H1 (cell line): ENCODE measurements around the gene FASN. TPM values are rescaled to one million over a fixed set of nuclear protein-coding genes. Genes with fewer than 3 reads are reported as not detected.

ENCODE experiments used
- CTCF ChIA-PET: fragments of 300-600 bp; sonication (Branson Sonifier 250); formaldehyde crosslinking; loops from one replicate; lab custom pipeline; 2021; ENCODE audit not compliant: partially characterized antibody; lab: Charles Lee
- POLR2A ChIA-PET: fragments of 300-600 bp; sonication (Branson Sonifier 250); formaldehyde crosslinking; loops from one replicate; lab custom pipeline; 2021; ENCODE audit warnings: inconsistent platforms; ENCODE audit not compliant: partially characterized antibody; lab: Charles Lee
- DNase-seq, 2 experiments: peaks; one replicate each; pipeline versions ENCODE4 v3.0.0 to v3.0.0-alpha.2; 2010 to 2022; ENCODE audit warnings: low spot score in 2 of 2, low read depth in 1 of 2, mixed read lengths in 1 of 2
- FAIRE-seq: peaks from 2 replicates; lab custom pipeline; 2011; peaks lifted over from hg19 to GRCh38; lab: Jason Lieb, UNC
- H2AFZ ChIP-seq: 2 replicates; pipeline ENCODE4 v1.8.1; 2012; ENCODE audit warnings: low read length, inconsistent platforms
- H2AK5ac ChIP-seq: 2 replicates; pipeline ENCODE4 v1.6.1; 2013; ENCODE audit warnings: low read depth, low read length
- H2BK120ac ChIP-seq: replicated peaks from 2 replicates; pipeline ENCODE3; 2013; ENCODE audit warnings: low read depth, low read length, inconsistent platforms
- H2BK12ac ChIP-seq: 2 replicates; pipeline ENCODE4 v1.6.1; 2013; ENCODE audit warnings: low read depth, low read length
- H2BK15ac ChIP-seq: 2 replicates; pipeline ENCODE4 v1.6.1; 2013; ENCODE audit warnings: low read length
- H2BK20ac ChIP-seq: 2 replicates; pipeline ENCODE4 v1.6.1; 2013; ENCODE audit warnings: low read length
- H2BK5ac ChIP-seq: 2 replicates; pipeline ENCODE4 v1.6.1; 2013; ENCODE audit warnings: low read depth, low read length
- H3K14ac ChIP-seq: 2 replicates; pipeline ENCODE4 v1.6.1; 2013; ENCODE audit warnings: inconsistent platforms; ENCODE audit not compliant: insufficient read length
- H3K18ac ChIP-seq: 2 replicates; pipeline ENCODE4 v1.6.1; 2013; ENCODE audit warnings: low read length; ENCODE audit errors: extremely low read depth
- H3K23ac ChIP-seq: 2 replicates; pipeline ENCODE4 v1.6.1; 2013; ENCODE audit warnings: inconsistent platforms; ENCODE audit not compliant: insufficient read length
- H3K23me2 ChIP-seq: 2 replicates; pipeline ENCODE4 v1.6.1; 2013; ENCODE audit warnings: low read depth, low read length
- H3K27ac ChIP-seq: 2 replicates; pipeline ENCODE4 v1.6.1; 2011; ENCODE audit warnings: low read depth, low read length, inconsistent platforms
- H3K27me3 ChIP-seq, 4 experiments: replicated peaks in 1 of 4; 1 replicate in 1 of 4; 2 replicates in 3 of 4; pipeline versions ENCODE4 v1.6.1 to v1.8.1; 2011 to 2013; ENCODE audit warnings: low read length in 3 of 4, mild to moderate bottlenecking in 3 of 4, inconsistent platforms in 2 of 4, mixed read lengths in 2 of 4, moderate library complexity in 1 of 4; ENCODE audit not compliant: control insufficient read depth in 3 of 4, insufficient read depth in 3 of 4; ENCODE audit errors: extremely low read depth in 1 of 4
- H3K36me3 ChIP-seq, 4 experiments: 2 replicates each; pipeline versions ENCODE4 v1.6.1 to v1.8.1; 2011 to 2013; ENCODE audit warnings: mild to moderate bottlenecking in 4 of 4, low read length in 3 of 4, moderate library complexity in 2 of 4, control low read depth in 1 of 4, inconsistent platforms in 1 of 4; ENCODE audit not compliant: insufficient read depth in 4 of 4, control insufficient read depth in 2 of 4
- H3K4ac ChIP-seq: replicated peaks from 2 replicates; pipeline ENCODE3; 2013; ENCODE audit warnings: low read length, low read depth, mixed read lengths, inconsistent platforms; ENCODE audit not compliant: insufficient read length
- H3K4me1 ChIP-seq, 4 experiments: replicated peaks in 1 of 4; 1 replicate in 1 of 4; 2 replicates in 3 of 4; pipeline versions ENCODE4 v1.6.1 to v1.8.1; 2011 to 2013; ENCODE audit warnings: low read length in 3 of 4, inconsistent platforms in 2 of 4, mixed read lengths in 1 of 4; ENCODE audit not compliant: insufficient read depth in 4 of 4, control insufficient read depth in 3 of 4
- H3K4me2 ChIP-seq, 2 experiments: 2 replicates each; pipeline versions ENCODE4 v1.6.1 to v1.8.1; 2011 to 2013; ENCODE audit warnings: low read depth in 2 of 2, low read length in 2 of 2, control low read depth in 1 of 2, inconsistent platforms in 1 of 2, mild to moderate bottlenecking in 1 of 2; ENCODE audit not compliant: insufficient read depth in 1 of 2
- H3K4me3 ChIP-seq, 4 experiments: fragments of 200-600, 300-600 bp in 1 of 4; sonication (generic), shearing (Covaris generic), sonication (Bioruptor Twin) in 1 of 4; 2 replicates each; pipeline versions ENCODE4 v1.5.1 to v1.8.1; 2011 to 2016; ENCODE audit warnings: low read length in 4 of 4, low read depth in 3 of 4, control low read depth in 2 of 4, inconsistent platforms in 2 of 4, mild to moderate bottlenecking in 2 of 4, mixed read lengths in 1 of 4, moderate library complexity in 1 of 4; ENCODE audit not compliant: insufficient read depth in 2 of 4; ENCODE audit errors: extremely low read depth in 1 of 4
- H3K56ac ChIP-seq: replicated peaks from 2 replicates; pipeline ENCODE3; 2013; ENCODE audit warnings: low read depth, mild to moderate bottlenecking, mixed read lengths, low read length, inconsistent platforms; ENCODE audit not compliant: insufficient read length
- H3K79me1 ChIP-seq: 2 replicates; pipeline ENCODE4 v1.6.1; 2013; ENCODE audit warnings: low read depth, low read length, control low read depth
- H3K79me2 ChIP-seq, 2 experiments: 2 replicates each; pipeline versions ENCODE4 v1.6.1 to v1.8.1; 2012 to 2013; ENCODE audit warnings: low read length in 2 of 2, mild to moderate bottlenecking in 2 of 2, inconsistent platforms in 1 of 2; ENCODE audit not compliant: insufficient read depth in 2 of 2, control insufficient read depth in 1 of 2
- H3K9ac ChIP-seq, 4 experiments: replicated peaks in 1 of 4; 1 replicate in 1 of 4; 2 replicates in 3 of 4; pipeline versions ENCODE4 v1.6.1 to v1.8.1; 2011 to 2013; ENCODE audit warnings: low read depth in 3 of 4, low read length in 3 of 4, control low read depth in 2 of 4, mild to moderate bottlenecking in 2 of 4, moderate library complexity in 2 of 4, inconsistent platforms in 1 of 4; ENCODE audit errors: extremely low read depth in 1 of 4
- H3K9me3 ChIP-seq, 2 experiments: 2 replicates each; pipeline versions ENCODE4 v1.6.1 to v1.8.1; 2012 to 2013; ENCODE audit warnings: mild to moderate bottlenecking in 2 of 2, moderate library complexity in 2 of 2, control low read depth in 1 of 2, inconsistent platforms in 1 of 2, low read depth in 1 of 2, low read length in 1 of 2, mixed read lengths in 1 of 2; ENCODE audit not compliant: insufficient read depth in 2 of 2
- H4K20me1 ChIP-seq, 2 experiments: replicated peaks in 1 of 2; 2 replicates each; pipeline versions ENCODE3 to v1.8.1; 2011 to 2013; ENCODE audit warnings: inconsistent platforms in 2 of 2, low read length in 2 of 2, mild to moderate bottlenecking in 1 of 2; ENCODE audit not compliant: insufficient read depth in 2 of 2, control insufficient read depth in 1 of 2
- H4K5ac ChIP-seq: 2 replicates; pipeline ENCODE4 v1.6.1; 2013; ENCODE audit warnings: low read length, low read depth, mixed read lengths, inconsistent platforms; ENCODE audit not compliant: insufficient read length
- H4K8ac ChIP-seq: 2 replicates; pipeline ENCODE4 v1.8.0; 2013; ENCODE audit warnings: mild to moderate bottlenecking, moderate library complexity, low read length, inconsistent platforms; ENCODE audit not compliant: insufficient read depth; ENCODE audit errors: extremely low read depth
- H4K91ac ChIP-seq: replicated peaks from 2 replicates; pipeline ENCODE3; 2013; ENCODE audit warnings: low read length, mixed read lengths, inconsistent platforms; ENCODE audit not compliant: insufficient read length
- BACH1 ChIP-seq: IDR thresholded peaks from 2 replicates; pipeline ENCODE4 v1.6.1; 2012; ENCODE audit warnings: low read length, improper control_type of control experiment
- KDM1A ChIP-seq: fragments of 200-600, 300-600 bp; sonication (generic); IDR thresholded peaks from 2 replicates; pipeline ENCODE4 v1.7.1; 2016; ENCODE audit warnings: mild to moderate bottlenecking, low read length, borderline replicate concordance
- KDM5A ChIP-seq: fragments of 200-600 bp; IDR thresholded peaks from 2 replicates; pipeline ENCODE4 v1.7.1; 2012; ENCODE audit warnings: mild to moderate bottlenecking, low read length, inconsistent platforms, mixed read lengths
- POLR2A ChIP-seq, 2 experiments: IDR thresholded peaks; 1 replicate in 1 of 2; 2 replicates in 1 of 2; pipeline ENCODE4 v1.6.1; 2011; ENCODE audit warnings: low read depth in 2 of 2, low read length in 2 of 2, mild to moderate bottlenecking in 2 of 2; ENCODE audit errors: control extremely low read depth in 1 of 2
- RXRA ChIP-seq: IDR thresholded peaks from 2 replicates; pipeline ENCODE4 v1.6.1; 2011; ENCODE audit warnings: low read depth, mild to moderate bottlenecking, low read length, moderate library complexity; ENCODE audit not compliant: insufficient read depth
- TAF1 ChIP-seq: IDR thresholded peaks from 2 replicates; pipeline ENCODE4 v1.6.1; 2011; ENCODE audit warnings: mild to moderate bottlenecking, low read depth, low read length
- TCF12 ChIP-seq: IDR thresholded peaks from 2 replicates; pipeline ENCODE4 v1.6.1; 2011; ENCODE audit warnings: low read depth, mild to moderate bottlenecking, low read length
- WGBS, 2 experiments: shearing (Covaris generic) in 1 of 2; methylation state at CpG; one replicate each; pipeline versions ENCODE4 v1.1.6 to v1.1.7; 2013 to 2015; ENCODE audit warnings: low lambda C conversion rate in 2 of 2, mixed read lengths in 2 of 2, inconsistent platforms in 1 of 2, low coverage in 1 of 2, missing lambda C conversion rate in 1 of 2; ENCODE audit not compliant: insufficient replicate concordance in 2 of 2, insufficient coverage in 1 of 2, insufficient read length in 1 of 2; ENCODE audit errors: extremely low coverage in 1 of 2, missing lambda C conversion rate in 1 of 2; 5-methylcytosine and 5-hydroxymethylcytosine counted together
- polyA plus RNA-seq, 7 experiments: library from polyadenylated mRNA; depleted of rRNA in 3 of 7; stranded (reverse) in 5 of 7; unstranded in 2 of 7; fragments of >200 nt in 5 of 7; fragments of 200-250 nt in 2 of 7; gene quantifications; 1 replicate in 5 of 7; 2 replicates in 1 of 7; 4 replicates in 1 of 7; pipeline versions ENCODE4 v1.2.1 to v1.2.3, GENCODE V29; 2011 to 2013; ENCODE audit warnings: missing spikeins in 2 of 7, mixed read lengths in 2 of 7
- total RNA-seq: library from RNA; stranded (reverse); fragmentation: NEBNext Ultra II Directional; extraction: Animal tissue kit (Norgen Biotek cat#: 25700); gene quantifications from 2 replicates; pipeline ENCODE4 v1.2.1, GENCODE V29; 2021
- TF ChIP-seq, protein P1 (sequence below): IDR thresholded peaks from 2 replicates; pipeline ENCODE4 v1.6.1; 2011; ENCODE audit warnings: low read length, improper control_type of control experiment
- TF ChIP-seq, protein P2 (sequence below): IDR thresholded peaks from 2 replicates; pipeline ENCODE4 v1.6.1; 2012; ENCODE audit warnings: inconsistent platforms

Gene FASN
- total and polyA plus RNA-seq, 2 of the 8 experiments (the other 6 are each of a cell fraction or from before 2014, with no cell fraction given): 143 to 561 TPM

DNA sequence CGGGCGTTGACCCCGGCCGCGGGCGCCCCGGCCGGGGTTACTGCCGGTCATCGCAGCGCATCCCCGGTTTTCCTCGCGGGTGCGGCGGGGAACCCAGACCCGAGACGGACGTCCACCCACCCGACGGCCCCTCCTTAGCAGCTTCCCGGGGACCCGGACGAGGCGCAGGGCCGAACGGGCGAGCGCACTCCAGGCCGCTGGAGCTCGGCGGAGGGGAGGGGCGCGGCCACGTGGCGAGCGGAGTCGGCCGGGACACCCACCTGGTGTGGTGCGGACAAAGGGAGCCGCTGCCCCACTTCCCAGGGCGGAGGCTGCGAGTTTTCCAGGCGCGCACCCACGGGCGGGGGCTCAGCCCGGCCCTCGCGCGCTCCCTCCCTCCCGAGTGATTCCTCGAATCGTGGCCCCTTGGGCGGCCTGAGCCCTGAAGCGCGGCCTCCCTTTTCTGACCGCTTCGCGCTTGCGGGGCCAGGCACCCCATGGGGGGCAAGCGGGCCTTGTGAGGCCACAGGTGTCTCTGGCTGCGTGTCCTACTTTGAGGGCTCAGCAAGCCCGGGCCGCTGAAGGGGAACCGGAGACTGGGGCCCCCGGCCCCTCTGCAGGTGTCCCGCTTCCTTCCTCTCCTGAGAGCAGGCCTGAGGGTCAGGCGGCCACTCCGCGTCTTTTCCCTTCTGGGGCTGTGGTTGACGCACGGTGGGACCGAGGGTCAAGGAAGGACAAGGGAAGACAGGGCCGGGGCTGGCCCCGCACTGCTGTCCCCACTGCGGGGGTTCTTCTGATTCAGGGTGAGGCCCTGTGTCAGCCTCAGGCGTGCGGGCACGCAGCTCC is 1.1 kb upstream of the FASN start:
- peaks cover 11 to 20% (median 16%) of the 10 kb centered on the region in 4 experiments; a peak in 5 of 8 replicates for H3K36me3 ChIP-seq
- ChIA-PET CTCF (interaction anchor here (1.0 to 2.5 kb wide), 8 partner anchors 15 to 69 kb away, joined by 3 to 10 read pairs (median 3); partner anchors contain the start of gene DUS1L), POLR2A (interaction anchor here (0.6 to 4.2 kb wide), 37 partner anchors 8 to 279 kb away, joined by 3 to 21 read pairs (median 4); partner anchors contain the start of genes CENPX, DCXR, DUS1L and LRRC45)
- peak overlapping the region; percentile 78 to 90 (median 82) for H3K9ac ChIP-seq
- DNase-seq: no peak
- peak overlapping the region; percentile 95 for H3K18ac ChIP-seq
- no peak for FAIRE-seq
- 0 out of 2 replicates have a peak overlapping the region, but pooled peaks have one; percentile 50 for H2BK12ac ChIP-seq
- no peaks in the 10 kb centered on the region for H3K9me3 ChIP-seq
- peak overlapping the region; percentile 82 for H3K56ac ChIP-seq
- peak overlapping the region; percentile 56 for H3K14ac ChIP-seq
- H3K23me2 ChIP-seq: peaks cover 14% of the 10 kb centered on the region; the same call in 1 of the 2 replicates
- 16% methylated on average over 47 of the region's 80 CpGs; no CpG with 5 or more reads in 1 of the 2 experiments for WGBS, 2 experiments
- H2BK15ac ChIP-seq: 0 out of 2 replicates have a peak overlapping the region, but pooled peaks have one; percentile 16
- no peak overlapping the region for H2AFZ ChIP-seq
- peaks cover 10% of the 10 kb centered on the region for H3K79me1 ChIP-seq
- peak overlapping the region; percentile 65 to 95 for H3K4me2 ChIP-seq
- peak overlapping the region; percentile 99 for H3K4ac ChIP-seq
- peak overlapping the region; percentile 97; the same call in 1 of the 2 replicates for H2BK5ac ChIP-seq
- H3K4me1 ChIP-seq: peaks cover 0 to 55% (median 46%) of the 10 kb centered on the region in 4 experiments; a peak in 6 of 7 replicates
- peaks cover 15 to 40% of the 10 kb centered on the region in 2 experiments; a peak in 3 of 4 replicates for H3K79me2 ChIP-seq
- H2BK20ac ChIP-seq: peak overlapping the region; percentile 32; the same call in 1 of the 2 replicates
- H4K20me1 ChIP-seq: peaks cover 6 to 22% of the 10 kb centered on the region in 2 experiments
- H4K91ac ChIP-seq: peak overlapping the region; percentile 99
- 0 out of 2 replicates have a peak overlapping the region, but pooled peaks have one; percentile 65 for H2AK5ac ChIP-seq
- no peak overlapping the region for H3K23ac ChIP-seq
- peak overlapping the region; percentile 99 for H4K8ac ChIP-seq
- no peaks in the 10 kb centered on the region for H3K27me3 ChIP-seq
- H4K5ac ChIP-seq: peak overlapping the region; percentile 95
- peak overlapping the region; percentile 37 to 84 (median 54) for H3K4me3 ChIP-seq
- H3K27ac ChIP-seq: peak overlapping the region; percentile 94
- H2BK120ac ChIP-seq: peak overlapping the region; percentile 78
- TF ChIP-seq TAF1: peak; percentile 33
- no peak for TF ChIP-seq KDM5A
- TF ChIP-seq, protein P1, sequence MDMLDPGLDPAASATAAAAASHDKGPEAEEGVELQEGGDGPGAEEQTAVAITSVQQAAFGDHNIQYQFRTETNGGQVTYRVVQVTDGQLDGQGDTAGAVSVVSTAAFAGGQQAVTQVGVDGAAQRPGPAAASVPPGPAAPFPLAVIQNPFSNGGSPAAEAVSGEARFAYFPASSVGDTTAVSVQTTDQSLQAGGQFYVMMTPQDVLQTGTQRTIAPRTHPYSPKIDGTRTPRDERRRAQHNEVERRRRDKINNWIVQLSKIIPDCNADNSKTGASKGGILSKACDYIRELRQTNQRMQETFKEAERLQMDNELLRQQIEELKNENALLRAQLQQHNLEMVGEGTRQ: no peak
- TF ChIP-seq, protein P2, sequence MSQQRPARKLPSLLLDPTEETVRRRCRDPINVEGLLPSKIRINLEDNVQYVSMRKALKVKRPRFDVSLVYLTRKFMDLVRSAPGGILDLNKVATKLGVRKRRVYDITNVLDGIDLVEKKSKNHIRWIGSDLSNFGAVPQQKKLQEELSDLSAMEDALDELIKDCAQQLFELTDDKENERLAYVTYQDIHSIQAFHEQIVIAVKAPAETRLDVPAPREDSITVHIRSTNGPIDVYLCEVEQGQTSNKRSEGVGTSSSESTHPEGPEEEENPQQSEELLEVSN: peak; percentile 35; the same call in 1 of the 2 replicates
- peak; percentile 9 to 63; a peak in 2 of 3 replicates for TF ChIP-seq POLR2A (IDR thresholded peaks at IDR 0.05; ENCODE audit: control extremely low read depth in 1 of 2, low read depth in 2 of 2, low read length in 2 of 2)
- no peak for TF ChIP-seq TCF12
- no peak for TF ChIP-seq KDM1A
- peak; percentile 40; the same call in 1 of the 2 replicates for TF ChIP-seq BACH1
- peak; percentile 88 for TF ChIP-seq RXRA
